GM23338 (cell line): ENCODE measurements around the gene MYT1. TPM values are rescaled to one million over a fixed set of nuclear protein-coding genes. Genes with fewer than 3 reads are reported as not detected.

ENCODE experiments used
- ATAC-seq: fragments of 200-7000 bp; cut with Tn5 transposase; 3 replicates; pipeline ENCODE4 v1.9.1; 2020
- DNase-seq: peaks from one replicate; pipeline ENCODE4 v3.0.0-alpha.2; 2015; ENCODE audit warnings: low spot score
- H2AFZ ChIP-seq: fragments of 200-600 bp; sonication (generic); 2 replicates; pipeline ENCODE4 v1.8.0; 2016; ENCODE audit warnings: antibody characterized with exemption, mild to moderate bottlenecking, moderate library complexity
- H3F3A ChIP-seq: fragments of 200-600 bp; sonication (generic); replicated peaks from 2 replicates; pipeline ENCODE4 v1.8.0; 2017; ENCODE audit warnings: antibody characterized with exemption, mixed run types, low read depth
- H3K27ac ChIP-seq: fragments of 200-600 bp; sonication (generic); 2 replicates; pipeline ENCODE4 v1.6.1; 2016; ENCODE audit warnings: low read depth
- H3K27me3 ChIP-seq: fragments of 200-600 bp; sonication (generic); 2 replicates; pipeline ENCODE4 v1.8.0; 2016; ENCODE audit warnings: mild to moderate bottlenecking, mixed run types, moderate library complexity; ENCODE audit not compliant: insufficient read depth
- H3K36me3 ChIP-seq: fragments of 200-600 bp; sonication (generic); 2 replicates; pipeline ENCODE4 v1.8.0; 2016; ENCODE audit warnings: mild to moderate bottlenecking; ENCODE audit not compliant: insufficient read depth
- H3K4me1 ChIP-seq: fragments of 200-600 bp; sonication (generic); 2 replicates; pipeline ENCODE4 v1.8.0; 2016; ENCODE audit warnings: mild to moderate bottlenecking, moderate library complexity; ENCODE audit not compliant: insufficient read depth
- H3K4me2 ChIP-seq: fragments of 200-600 bp; sonication (generic); 2 replicates; pipeline ENCODE4 v1.7.1; 2017; ENCODE audit warnings: mixed run types
- H3K4me3 ChIP-seq: fragments of 200-600 bp; sonication (generic); 2 replicates; pipeline ENCODE4 v1.6.1; 2016; ENCODE audit warnings: mixed run types
- H3K79me2 ChIP-seq: fragments of 200-600 bp; sonication (generic); replicated peaks from 2 replicates; pipeline ENCODE4 v1.8.0; 2017; ENCODE audit warnings: mild to moderate bottlenecking; ENCODE audit not compliant: insufficient read depth
- H3K9me2 ChIP-seq: fragments of 200-600 bp; sonication (generic); 2 replicates; pipeline ENCODE4 v1.8.0; 2017; ENCODE audit not compliant: insufficient read depth
- H4K20me1 ChIP-seq: fragments of 200-600 bp; sonication (generic); replicated peaks from 2 replicates; pipeline ENCODE4 v1.8.0; 2017; ENCODE audit warnings: mild to moderate bottlenecking; ENCODE audit not compliant: insufficient read depth
- H3K27ac Mint-ChIP-seq: 2 replicates; pipeline ENCODE4 v1.8.0; 2020; ENCODE audit warnings: inconsistent platforms, mild to moderate bottlenecking, moderate library complexity, mixed read lengths
- H3K27me3 Mint-ChIP-seq: 3 replicates; pipeline ENCODE4 v1.8.0; 2022; ENCODE audit warnings: low read depth, mild to moderate bottlenecking, moderate library complexity, mixed read lengths, inconsistent platforms; ENCODE audit not compliant: insufficient read depth, poor library complexity
- H3K36me3 Mint-ChIP-seq: 3 replicates; pipeline ENCODE4 v1.8.0; 2021; ENCODE audit warnings: low read depth, mild to moderate bottlenecking, inconsistent platforms, moderate library complexity, mixed read lengths
- H3K4me1 Mint-ChIP-seq: 3 replicates; pipeline ENCODE4 v1.8.0; 2020; ENCODE audit warnings: mild to moderate bottlenecking, inconsistent platforms, mixed read lengths
- H3K4me3 Mint-ChIP-seq: 3 replicates; pipeline ENCODE4 v1.8.0; 2021; ENCODE audit warnings: moderate library complexity, mild to moderate bottlenecking, inconsistent platforms, mixed read lengths
- H3K9me3 Mint-ChIP-seq: 3 replicates; pipeline ENCODE4 v1.8.0; 2020; ENCODE audit warnings: moderate library complexity, mild to moderate bottlenecking, inconsistent platforms, mixed read lengths
- CREB1 ChIP-seq: fragments of 250-450 bp; sonication (Bioruptor Pico); IDR thresholded peaks from 2 replicates; pipeline ENCODE4 v1.5.0; 2020; ENCODE audit warnings: low read depth, mild to moderate bottlenecking, moderate library complexity
- CTCF ChIP-seq, 2 experiments: fragments of 200-600 bp in 1 of 2; sonication (generic) in 1 of 2; conservative IDR thresholded peaks; 2 replicates each; pipeline versions ENCODE4 v1.5.1 to v1.6.1; 2016 to 2017; ENCODE audit warnings: antibody characterized with exemption in 2 of 2, low read depth in 2 of 2, mild to moderate bottlenecking in 2 of 2, moderate library complexity in 1 of 2
- ETS1 ChIP-seq: IDR thresholded peaks from 2 replicates; pipeline ENCODE4 v1.6.1; 2016; ENCODE audit warnings: antibody characterized with exemption
- EZH2 ChIP-seq: fragments of 200-600 bp; sonication (generic); IDR thresholded peaks from one replicate; pipeline ENCODE4 v1.8.0; 2017; ENCODE audit warnings: antibody characterized with exemption, mild to moderate bottlenecking, low read depth; ENCODE audit not compliant: unreplicated experiment
- EZH2phosphoT487 ChIP-seq: fragments of 200-600 bp; sonication (generic); IDR thresholded peaks from one replicate; pipeline ENCODE4 v1.8.1; 2018; ENCODE audit warnings: antibody characterized with exemption; ENCODE audit not compliant: unreplicated experiment
- JUNB ChIP-seq: IDR thresholded peaks from one replicate; pipeline ENCODE4 v1.6.1; 2016; ENCODE audit warnings: antibody characterized with exemption; ENCODE audit not compliant: unreplicated experiment
- NANOG ChIP-seq: IDR thresholded peaks from 2 replicates; pipeline ENCODE4 v1.6.1; 2016; ENCODE audit warnings: antibody characterized with exemption, borderline replicate concordance
- POLR2AphosphoS5 ChIP-seq: IDR thresholded peaks from 2 replicates; pipeline ENCODE4 v1.6.1; 2016; ENCODE audit warnings: antibody characterized with exemption, low read depth
- REST ChIP-seq: IDR thresholded peaks from one replicate; pipeline ENCODE4 v1.6.1; 2018; ENCODE audit warnings: antibody characterized with exemption; ENCODE audit not compliant: unreplicated experiment
- STAT1 ChIP-seq: IDR thresholded peaks from one replicate; pipeline ENCODE4 v1.6.1; 2016; ENCODE audit warnings: antibody characterized with exemption; ENCODE audit not compliant: unreplicated experiment
- ZNF114 ChIP-seq: fragments of 250-450 bp; sonication (Bioruptor Pico); IDR thresholded peaks from 2 replicates; pipeline ENCODE4 v1.5.0; 2020; ENCODE audit warnings: mild to moderate bottlenecking, moderate library complexity
- ZNF331 ChIP-seq: fragments of 250-450 bp; sonication (Bioruptor Pico); IDR thresholded peaks from 2 replicates; pipeline ENCODE4 v1.5.0; 2020; ENCODE audit warnings: low read depth, mild to moderate bottlenecking, moderate library complexity
- ZNF462 ChIP-seq: fragments of 250-450 bp; sonication (Bioruptor Pico); IDR thresholded peaks from 2 replicates; pipeline ENCODE4 v1.5.0; 2020; ENCODE audit warnings: mild to moderate bottlenecking, moderate library complexity
- polyA plus RNA-seq: library from polyadenylated mRNA; unstranded; fragments of >200 nt; fragmentation: Nextera tagmentation; extraction: Ambion mirVana; gene quantifications from 2 replicates; pipeline ENCODE4 v1.2.1, GENCODE V29; 2016
- total RNA-seq: library from RNA; depleted of rRNA; stranded (reverse); fragments of >200 nt; shearing (Covaris generic); gene quantifications from 2 replicates; pipeline ENCODE4 v1.2.3, GENCODE V29; 2014

The MYT1 gene
- total and polyA plus RNA-seq, 2 experiments from 2014 or later: 0.83 to 1.6 TPM

- H3K36me3 Mint-ChIP-seq: peaks cover 16% of the 10 kb centered on the region; the same call in 2 of the 3 replicates
Observed at GRCh38 chr20:64200740-64201139, 36.5 kb downstream of the MYT1 start.

More at GRCh38 chr20:64200740-64201139, 36.5 kb downstream of the MYT1 start:
- no peaks in the 10 kb centered on the region for H3K4me1 ChIP-seq
- ATAC-seq (no peak), DNase-seq (no peak)
- Mint-ChIP-seq H3K9me3 (peaks cover 12% of the 10 kb centered on the region; the same call in 1 of the 3 replicates), H3K4me1 (peaks cover 18% of the 10 kb centered on the region), H3K4me3 (no peak overlapping the region), H3K27me3 (peaks cover 13% of the 10 kb centered on the region), H3K27ac (no peak overlapping the region)
- no peak for TF ChIP-seq STAT1
- TF ChIP-seq JUNB: no peak
- TF ChIP-seq CREB1 (CRISPR knock-in tag): no peak
- no peak for TF ChIP-seq REST
- no peak for TF ChIP-seq NANOG
- no peak for TF ChIP-seq ZNF331
- TF ChIP-seq EZH2: no peak
- no peak for TF ChIP-seq ZNF114 (CRISPR knock-in tag)
- TF ChIP-seq EZH2phosphoT487: no peak
- no peak for TF ChIP-seq ZNF462 (CRISPR knock-in tag)
- no peak for TF ChIP-seq POLR2AphosphoS5
- no peak for TF ChIP-seq CTCF (conservative IDR thresholded peaks at IDR 0.05; ENCODE audit: low read depth in 2 of 2)
- no peak for TF ChIP-seq ETS1
- H3K27me3 ChIP-seq: no peaks in the 10 kb centered on the region
- no peak overlapping the region for H3K27ac ChIP-seq
- H3K4me2 ChIP-seq: no peak overlapping the region
- H3K4me3 ChIP-seq: no peak overlapping the region
- no peaks in the 10 kb centered on the region for H3K79me2 ChIP-seq
- no peak overlapping the region for H2AFZ ChIP-seq
- 0 out of 2 replicates have a peak, but pooled peaks cover 4% of the 10 kb centered on the region for H3F3A ChIP-seq
- no peaks in the 10 kb centered on the region for H3K36me3 ChIP-seq
- H4K20me1 ChIP-seq: no peaks in the 10 kb centered on the region
- no peaks in the 10 kb centered on the region for H3K9me2 ChIP-seq
